ENCODE results near the gene MALL.
"Not testable (repeated sequence)": the region's sequence is repeated elsewhere in the genome, so short reads cannot be mapped to it uniquely, and the experiment has no call there.

Gene MALL

GRCh38 chr2:110049769-110050168 is 65.9 kb downstream of the MALL start:
- not testable (repeated sequence) for DNase-seq

GRCh38 chr2:110048255-110049197 is 67.1 kb downstream of the MALL start:
- not testable (repeated sequence) for DNase-seq

GRCh38 chr2:110047225-110047624 is 68.4 kb downstream of the MALL start:
- not testable (repeated sequence) for DNase-seq

GRCh38 chr2:110041941-110042660 is 73.5 kb downstream of the MALL start:
- not testable (repeated sequence) for DNase-seq

GRCh38 chr2:110037336-110037735 is 78.3 kb downstream of the MALL start:
- not testable (repeated sequence) for DNase-seq

- not testable (repeated sequence) for DNase-seq
Measured at GRCh38 chr2:110035384-110035783, 80.2 kb downstream of the MALL start.

- DNase-seq: not testable (repeated sequence)
Measured at GRCh38 chr2:110034935-110035334, 80.7 kb downstream of the MALL start.
